Measurements from ENCODE around the gene EIF2B4. TPM values are rescaled to one million over a fixed set of nuclear protein-coding genes. Genes with fewer than 3 reads are reported as not detected.
A peak's percentile ranks its signal among the peaks of the same experiment; 100 is the strongest.

The EIF2B4 gene
- 10 to 100 TPM; 31.0 to 45.4 (median 38.0) TPM for polyA plus RNA-seq
- long read RNA-seq, donor 1: 0 reads
- long read RNA-seq, donor 2, partial matches to known transcripts: 0 of 2 reads
- long read RNA-seq, donor 2, other reads (novel, unspliced or antisense): 0 of 2 reads
- long read RNA-seq, donor 3, transcript EIF2B4-209 (2 exons, 607 nt): major isoform, 10 of 12 reads
- long read RNA-seq, donor 3, partial matches to known transcripts: 0 of 12 reads
- long read RNA-seq, donor 3, other reads (novel, unspliced or antisense): 0 of 12 reads
- long read RNA-seq, donor 4: 0 reads
- long read RNA-seq, donor 5, partial matches to known transcripts: 0 of 4 reads
- long read RNA-seq, donor 5, other reads (novel, unspliced or antisense): 0 of 4 reads
- long read RNA-seq, donor 6, transcript EIF2B4-209 (2 exons, 607 nt): major isoform, 7 of 11 reads
- long read RNA-seq, donor 6, partial matches to known transcripts: 0 of 11 reads
- long read RNA-seq, donor 6, other reads (novel, unspliced or antisense): 0 of 11 reads
- long read RNA-seq, donor 7: 0 reads
- long read RNA-seq, donor 8, partial matches to known transcripts: 0 of 4 reads
- long read RNA-seq, donor 8, other reads (novel, unspliced or antisense): 0 of 4 reads
- long read RNA-seq, donor 9, partial matches to known transcripts: 0 of 3 reads
- long read RNA-seq, donor 9, other reads (novel, unspliced or antisense): 0 of 3 reads
- long read RNA-seq, donor 10, transcript EIF2B4-209 (2 exons, 607 nt): major isoform, 12 of 16 reads
- long read RNA-seq, donor 10, partial matches to known transcripts: 0 of 16 reads
- long read RNA-seq, donor 10, other reads (novel, unspliced or antisense): 0 of 16 reads

- H3K36me3 ChIP-seq (ENCODE audit: control insufficient read depth in 3 of 3, insufficient read depth in 2 of 3, low read depth in 1 of 3, low read length in 3 of 3): peaks cover 9 to 52% (median 21%) of the 10 kb centered on the region in 3 donors
- WGBS, 3 donors: 0% methylated on average over 67 to 85 of the region's 85 CpGs
- peak within 1 kb of the TSS; percentile 74 to 95 (median 93) for H3K4me3 ChIP-seq (ENCODE audit: low read depth in 1 of 3, low read length in 3 of 3)
- DNase-seq (peak; percentile 99 to 100), FAIRE-seq (no peak)
- peak within 1 kb of the TSS; percentile 91 to 95 (median 93) for H3K27ac ChIP-seq (ENCODE audit: low read depth in 1 of 3, low read length in 2 of 3)
- peaks cover 6 to 14% (median 8%) of the 10 kb centered on the region in 3 donors for H3K4me1 ChIP-seq (ENCODE audit: control insufficient read depth in 3 of 3, insufficient read depth in 2 of 3, low read depth in 1 of 3, low read length in 2 of 3)
- no peaks in the 10 kb centered on the region for H3K27me3 ChIP-seq (ENCODE audit: control insufficient read depth in 3 of 3, insufficient read depth in 3 of 3, low read length in 3 of 3)
- no peaks in the 10 kb centered on the region for H3K9me3 ChIP-seq (ENCODE audit: control insufficient read depth in 2 of 2, insufficient read depth in 1 of 2, low read depth in 1 of 2, low read length in 1 of 2)
Observed at GRCh38 chr2:27370026-27370815, at the start of gene EIF2B4, which contains the start of gene SNX17. Gene EIF2B4, minus strand, starts transcription at chr2:27370338. Its CDS starts 24 bp downstream, at chr2:27370314. Gene SNX17, plus strand, starts transcription at chr2:27370616. Its CDS starts 128 bp downstream, at chr2:27370744.

GRCh38 chr2:27416151-27416550 is 46.0 kb upstream of the EIF2B4 start:
- H3K4me1 ChIP-seq (ENCODE audit: control insufficient read depth in 3 of 3, insufficient read depth in 2 of 3, low read depth in 1 of 3, low read length in 2 of 3): no peaks in the 10 kb centered on the region
- H3K27ac ChIP-seq (ENCODE audit: low read depth in 1 of 3, low read length in 2 of 3): no peak overlapping the region
- FAIRE-seq (no peak), DNase-seq (no peak)
- 92 to 95% (median 94%) methylated on average over 6 of the region's 6 CpGs for WGBS, 3 donors
- no peaks in the 10 kb centered on the region for H3K36me3 ChIP-seq (ENCODE audit: control insufficient read depth in 3 of 3, insufficient read depth in 2 of 3, low read depth in 1 of 3, low read length in 3 of 3)
- no peaks in the 10 kb centered on the region for H3K27me3 ChIP-seq (ENCODE audit: control insufficient read depth in 3 of 3, insufficient read depth in 3 of 3, low read length in 3 of 3)
- no peak overlapping the region for H3K4me3 ChIP-seq (ENCODE audit: low read depth in 1 of 3, low read length in 3 of 3)
- no peaks in the 10 kb centered on the region for H3K9me3 ChIP-seq (ENCODE audit: control insufficient read depth in 2 of 2, insufficient read depth in 1 of 2, low read depth in 1 of 2, low read length in 1 of 2)

- WGBS, 3 donors: 79 to 88% (median 84%) methylated on average over 9 of the region's 9 CpGs
- FAIRE-seq: no peak
- H3K27ac ChIP-seq (ENCODE audit: low read depth in 1 of 3, low read length in 2 of 3): no peak overlapping the region
- no peak overlapping the region for H3K4me3 ChIP-seq (ENCODE audit: low read depth in 1 of 3, low read length in 3 of 3)
- H3K27me3 ChIP-seq (ENCODE audit: control insufficient read depth in 3 of 3, insufficient read depth in 3 of 3, low read length in 3 of 3): no peaks in the 10 kb centered on the region
- H3K9me3 ChIP-seq (ENCODE audit: control insufficient read depth in 2 of 2, insufficient read depth in 1 of 2, low read depth in 1 of 2, low read length in 1 of 2): no peaks in the 10 kb centered on the region
- DNase-seq: no peak
- peaks cover 0 to 1% (median 0%) of the 10 kb centered on the region in 3 donors for H3K36me3 ChIP-seq (ENCODE audit: control insufficient read depth in 3 of 3, insufficient read depth in 2 of 3, low read depth in 1 of 3, low read length in 3 of 3)
- H3K4me1 ChIP-seq (ENCODE audit: control insufficient read depth in 3 of 3, insufficient read depth in 2 of 3, low read depth in 1 of 3, low read length in 2 of 3): peaks cover 0 to 6% (median 5%) of the 10 kb centered on the region in 3 donors
Observed at GRCh38 chr2:27412419-27413152, 42.4 kb upstream of the EIF2B4 start.

- no peak for FAIRE-seq
- Histone ChIP-seq H3K9me3 (ENCODE audit: control insufficient read depth in 2 of 2, insufficient read depth in 1 of 2, low read depth in 1 of 2, low read length in 1 of 2) (no peaks in the 10 kb centered on the region), H3K36me3 (ENCODE audit: control insufficient read depth in 3 of 3, insufficient read depth in 2 of 3, low read depth in 1 of 3, low read length in 3 of 3) (peaks cover 0 to 15% (median 0%) of the 10 kb centered on the region in 3 donors), H3K4me1 (ENCODE audit: control insufficient read depth in 3 of 3, insufficient read depth in 2 of 3, low read depth in 1 of 3, low read length in 2 of 3) (peaks cover 0 to 6% (median 5%) of the 10 kb centered on the region in 3 donors), H3K4me3 (ENCODE audit: low read depth in 1 of 3, low read length in 3 of 3) (peak within 1 kb of the TSS; percentile 89 to 99 (median 91)), H3K27ac (ENCODE audit: low read depth in 1 of 3, low read length in 2 of 3) (peak within 1 kb of the TSS; percentile 42 to 88 (median 84)), H3K27me3 (ENCODE audit: control insufficient read depth in 3 of 3, insufficient read depth in 3 of 3, low read length in 3 of 3) (no peaks in the 10 kb centered on the region)
- 1% methylated on average over 70 to 82 of the region's 82 CpGs for WGBS, 3 donors
- DNase-seq: peak; percentile 94 to 98
Observed at GRCh38 chr2:27409321-27410073, 39.4 kb upstream of the EIF2B4 start, which contains the start of gene PPM1G. Gene PPM1G, minus strand, starts transcription at chr2:27409591. Its CDS starts 169 bp downstream, at chr2:27409422.

- H3K4me3 ChIP-seq (ENCODE audit: low read depth in 1 of 3, low read length in 3 of 3): peak overlapping the region; percentile 89 to 99 (median 91)
- DNase-seq (peak in 1 of 2 donors; percentile 15), FAIRE-seq (no peak)
- no peaks in the 10 kb centered on the region for H3K9me3 ChIP-seq (ENCODE audit: control insufficient read depth in 2 of 2, insufficient read depth in 1 of 2, low read depth in 1 of 2, low read length in 1 of 2)
- no peaks in the 10 kb centered on the region for H3K27me3 ChIP-seq (ENCODE audit: control insufficient read depth in 3 of 3, insufficient read depth in 3 of 3, low read length in 3 of 3)
- peaks cover 0 to 6% (median 5%) of the 10 kb centered on the region in 3 donors for H3K4me1 ChIP-seq (ENCODE audit: control insufficient read depth in 3 of 3, insufficient read depth in 2 of 3, low read depth in 1 of 3, low read length in 2 of 3)
- H3K27ac ChIP-seq (ENCODE audit: low read depth in 1 of 3, low read length in 2 of 3): peak overlapping the region; percentile 42 to 85 (median 66)
- H3K36me3 ChIP-seq (ENCODE audit: control insufficient read depth in 3 of 3, insufficient read depth in 2 of 3, low read depth in 1 of 3, low read length in 3 of 3): peaks cover 0 to 20% (median 0%) of the 10 kb centered on the region in 3 donors
- WGBS, 3 donors: 0% methylated on average over 29 to 33 of the region's 33 CpGs
Observed at GRCh38 chr2:27408601-27409320, 38.6 kb upstream of the EIF2B4 start.

GRCh38 chr2:27407798-27408491 is 37.8 kb upstream of the EIF2B4 start:
- peak overlapping the region; percentile 15 to 91 (median 89) for H3K4me3 ChIP-seq (ENCODE audit: low read depth in 1 of 3, low read length in 3 of 3)
- peak overlapping the region in 2 of 3 donors; percentile 8 to 21 for H3K27ac ChIP-seq (ENCODE audit: low read depth in 1 of 3, low read length in 2 of 3)
- H3K4me1 ChIP-seq (ENCODE audit: control insufficient read depth in 3 of 3, insufficient read depth in 2 of 3, low read depth in 1 of 3, low read length in 2 of 3): peaks cover 0 to 6% (median 5%) of the 10 kb centered on the region in 3 donors
- H3K27me3 ChIP-seq (ENCODE audit: control insufficient read depth in 3 of 3, insufficient read depth in 3 of 3, low read length in 3 of 3): no peaks in the 10 kb centered on the region
- FAIRE-seq (no peak), DNase-seq (peak; percentile 50 to 60)
- H3K9me3 ChIP-seq (ENCODE audit: control insufficient read depth in 2 of 2, insufficient read depth in 1 of 2, low read depth in 1 of 2, low read length in 1 of 2): no peaks in the 10 kb centered on the region
- WGBS, 3 donors: 46 to 51% (median 51%) methylated on average over 16 of the region's 16 CpGs
- H3K36me3 ChIP-seq (ENCODE audit: control insufficient read depth in 3 of 3, insufficient read depth in 2 of 3, low read depth in 1 of 3, low read length in 3 of 3): peaks cover 0 to 22% (median 0%) of the 10 kb centered on the region in 3 donors
